A172 (cell line): ENCODE measurements around the gene MAGEA9B. TPM values are rescaled to one million over a fixed set of nuclear protein-coding genes. Genes with fewer than 3 reads are reported as not detected.
"Not testable (repeated sequence)": the region's sequence is repeated elsewhere in the genome, so short reads cannot be mapped to it uniquely, and the experiment has no call there.

Source experiments
- DNase-seq: peaks from one replicate; pipeline ENCODE4 v3.0.0-alpha.2; 2015; ENCODE audit warnings: low spot score
- total RNA-seq: library from RNA; depleted of rRNA; stranded (reverse); fragments of >200 nt; shearing (Covaris generic); gene quantifications from 2 replicates; pipeline ENCODE4 v1.2.3, GENCODE V29; 2014; rRNA removed

The MAGEA9B gene
- total RNA-seq, 1 experiment from 2014 or later, result not detected

DNA sequence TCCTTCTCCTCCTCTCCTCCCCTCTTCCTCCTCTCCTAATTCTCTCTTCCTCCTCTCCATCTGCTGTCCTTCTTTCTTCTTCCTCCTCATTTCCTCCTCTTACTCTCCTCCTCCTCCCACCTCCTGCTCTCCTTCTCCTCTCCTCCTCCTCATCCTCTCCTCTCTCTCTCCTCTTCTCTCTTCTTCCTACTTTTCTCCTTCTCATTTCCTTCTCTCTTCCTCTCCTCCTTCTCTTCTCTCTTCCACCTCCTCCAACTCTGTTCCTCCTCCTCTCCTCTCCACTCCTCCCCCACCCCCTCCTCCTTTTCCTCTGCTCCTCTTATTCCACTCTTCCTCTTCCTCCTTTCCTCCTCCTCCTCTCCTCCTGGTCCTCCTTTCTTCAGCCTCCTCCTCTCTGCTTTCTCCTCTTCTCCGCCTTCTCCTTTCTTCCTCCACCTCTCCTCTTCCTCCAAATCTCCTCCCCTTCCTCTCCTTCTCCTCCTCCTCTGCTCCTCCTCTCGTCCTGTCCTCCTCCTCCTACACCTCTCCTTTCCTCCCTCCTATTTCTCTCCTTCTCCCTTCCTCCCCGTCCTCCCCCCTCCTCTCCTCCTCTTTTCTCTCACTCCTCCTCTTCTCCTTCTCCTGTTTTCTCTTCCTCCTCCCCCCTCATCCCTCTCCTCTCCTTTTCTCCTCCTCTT, 52.2 kb downstream of the MAGEA9B start:
- not testable (repeated sequence) for DNase-seq

DNA sequence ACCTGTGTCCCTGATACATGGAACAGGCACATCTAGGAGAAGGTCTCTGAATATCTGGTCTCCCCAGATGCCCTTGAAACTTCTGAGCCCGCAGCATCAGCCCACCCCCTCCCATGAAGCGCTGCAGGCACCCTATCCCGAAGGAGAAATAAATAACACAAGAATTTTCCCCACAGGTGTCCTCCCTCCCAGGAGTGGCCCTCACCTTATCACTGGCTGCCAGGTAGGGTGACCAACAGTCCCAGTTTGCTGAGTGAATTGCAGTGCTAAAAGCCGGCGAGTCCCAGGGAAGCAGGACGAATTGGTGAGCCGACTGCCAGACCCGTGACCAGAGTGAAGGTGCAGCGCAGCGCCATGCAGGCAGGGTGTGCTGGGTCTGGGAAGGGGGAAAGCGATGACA, 53.3 kb downstream of the MAGEA9B start:
- not testable (repeated sequence) for DNase-seq

DNA sequence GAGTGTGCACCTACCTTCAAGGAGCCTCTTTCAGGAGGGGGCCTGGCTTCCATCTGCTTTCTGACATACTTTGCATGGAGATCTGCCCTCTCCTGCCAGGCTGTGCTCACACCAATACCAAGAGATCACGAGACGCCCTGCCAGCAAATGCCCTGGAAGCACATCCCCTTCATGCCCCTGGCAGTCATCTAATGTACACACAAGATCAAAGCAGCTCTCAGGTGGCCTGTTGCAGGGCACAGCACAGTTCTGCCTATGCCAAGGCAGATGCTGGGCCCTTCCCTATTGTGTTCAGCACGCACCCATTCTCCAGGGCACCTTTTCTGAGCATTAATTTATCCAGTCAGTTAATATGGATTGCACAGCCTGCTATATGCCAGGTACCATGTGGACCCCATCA, 54.4 kb downstream of the MAGEA9B start:
- not testable (repeated sequence) for DNase-seq

Other genes starting within 250 kb of the MAGEA9B start
- 97.0 and 106 TPM in 2 replicates for gene IDS, start 82.2 kb downstream of the MAGEA9B start, total RNA-seq
- gene EOLA1, start 46.4 kb downstream of the MAGEA9B start, total RNA-seq, result 17.4 and 25.7 TPM in 2 replicates
- not detected in 2 replicates for gene HSFX3, start 37.5 kb downstream of the MAGEA9B start, total RNA-seq
- not detected in 2 replicates for gene HSFX2, start 7.9 kb upstream of the MAGEA9B start, total RNA-seq
- gene TMEM185A, start 44.3 kb upstream of the MAGEA9B start, total RNA-seq, result 26.5 and 27.9 TPM in 2 replicates
- gene MAGEA11, start 124.6 kb upstream of the MAGEA9B start, total RNA-seq, result not detected in 2 replicates
- gene HSFX1, start 186.6 kb upstream of the MAGEA9B start, total RNA-seq, result 0.19 and 0.84 TPM in 2 replicates
- not detected in 2 replicates for gene MAGEA9, start 194.5 kb upstream of the MAGEA9B start, total RNA-seq